Common myeloid progenitor, CD34-positive (primary cell): ENCODE data around the gene HLX.
A peak's percentile ranks its signal among the peaks of the same experiment; 100 is the strongest.

Experiments
- CTCF ChIA-PET: fragments of 350-600 bp; sonication (Branson Sonifier 250); formaldehyde crosslinking; loops from one replicate; lab custom pipeline; 2021; ENCODE audit warnings: antibody characterized with exemption; lab: Charles Lee
- POLR2A ChIA-PET: fragments of 350-600 bp; sonication (Branson Sonifier 250); formaldehyde crosslinking; loops from one replicate; lab custom pipeline; 2021; ENCODE audit warnings: antibody characterized with exemption; lab: Charles Lee
- DNase-seq, 3 donors: peaks; one replicate each; pipeline versions ENCODE4 v3.0.0 to v3.0.0-alpha.2; 2013
- H3K27ac ChIP-seq, 2 experiments: 1 replicate in 1 of 2; 2 replicates in 1 of 2; pipeline ENCODE4 v1.7.0; 2013; ENCODE audit warnings: inconsistent platforms in 2 of 2, low read length in 2 of 2, mild to moderate bottlenecking in 2 of 2, low read depth in 1 of 2, moderate library complexity in 1 of 2; ENCODE audit not compliant: severe bottlenecking in 2 of 2, insufficient read depth in 1 of 2, poor library complexity in 1 of 2
- H3K27me3 ChIP-seq, 5 experiments: replicated peaks in 2 of 5; 1 replicate in 3 of 5; 2 replicates in 2 of 5; pipeline versions ENCODE4 v1.6.1 to v1.7.0; 2013; ENCODE audit warnings: low read length in 4 of 5, mild to moderate bottlenecking in 2 of 5, moderate library complexity in 2 of 5, inconsistent platforms in 1 of 5; ENCODE audit not compliant: insufficient read depth in 5 of 5, control insufficient read depth in 4 of 5
- H3K36me3 ChIP-seq, 4 experiments: 1 replicate in 2 of 4; 2 replicates in 2 of 4; pipeline versions ENCODE4 v1.6.1 to v1.7.0; 2013; ENCODE audit warnings: low read length in 3 of 4, control low read depth in 1 of 4, mild to moderate bottlenecking in 1 of 4; ENCODE audit not compliant: control insufficient read depth in 4 of 4, insufficient read depth in 4 of 4
- H3K4me1 ChIP-seq, 4 experiments: 1 replicate in 3 of 4; 2 replicates in 1 of 4; pipeline versions ENCODE4 v1.6.1 to v1.7.1; 2013; ENCODE audit warnings: low read length in 3 of 4, mild to moderate bottlenecking in 3 of 4, control low read depth in 1 of 4, inconsistent platforms in 1 of 4, moderate library complexity in 1 of 4; ENCODE audit not compliant: control insufficient read depth in 4 of 4, insufficient read depth in 4 of 4; ENCODE audit errors: control extremely low read depth in 1 of 4
- H3K4me3 ChIP-seq, 7 experiments: 1 replicate in 4 of 7; 2 replicates in 3 of 7; pipeline versions ENCODE4 v1.5.1 to v1.7.0; 2013; ENCODE audit warnings: mild to moderate bottlenecking in 7 of 7, low read length in 6 of 7, moderate library complexity in 6 of 7, inconsistent platforms in 2 of 7, low read depth in 2 of 7, control low read depth in 1 of 7; ENCODE audit not compliant: insufficient read depth in 4 of 7, control insufficient read depth in 1 of 7; ENCODE audit errors: extremely low read depth in 1 of 7
- H3K9me3 ChIP-seq, 5 experiments: 1 replicate in 4 of 5; 2 replicates in 1 of 5; pipeline versions ENCODE4 v1.6.1 to v1.7.1; 2013; ENCODE audit warnings: low read length in 4 of 5, mild to moderate bottlenecking in 2 of 5, inconsistent platforms in 1 of 5, low read depth in 1 of 5, moderate library complexity in 1 of 5; ENCODE audit not compliant: control insufficient read depth in 4 of 5, insufficient read depth in 2 of 5; ENCODE audit errors: control extremely low read depth in 1 of 5
- WGBS: methylation state at CpG from one replicate; pipeline ENCODE4 v1.1.5; 2013; ENCODE audit not compliant: insufficient coverage; 5-methylcytosine and 5-hydroxymethylcytosine counted together

HLX gene

DNA sequence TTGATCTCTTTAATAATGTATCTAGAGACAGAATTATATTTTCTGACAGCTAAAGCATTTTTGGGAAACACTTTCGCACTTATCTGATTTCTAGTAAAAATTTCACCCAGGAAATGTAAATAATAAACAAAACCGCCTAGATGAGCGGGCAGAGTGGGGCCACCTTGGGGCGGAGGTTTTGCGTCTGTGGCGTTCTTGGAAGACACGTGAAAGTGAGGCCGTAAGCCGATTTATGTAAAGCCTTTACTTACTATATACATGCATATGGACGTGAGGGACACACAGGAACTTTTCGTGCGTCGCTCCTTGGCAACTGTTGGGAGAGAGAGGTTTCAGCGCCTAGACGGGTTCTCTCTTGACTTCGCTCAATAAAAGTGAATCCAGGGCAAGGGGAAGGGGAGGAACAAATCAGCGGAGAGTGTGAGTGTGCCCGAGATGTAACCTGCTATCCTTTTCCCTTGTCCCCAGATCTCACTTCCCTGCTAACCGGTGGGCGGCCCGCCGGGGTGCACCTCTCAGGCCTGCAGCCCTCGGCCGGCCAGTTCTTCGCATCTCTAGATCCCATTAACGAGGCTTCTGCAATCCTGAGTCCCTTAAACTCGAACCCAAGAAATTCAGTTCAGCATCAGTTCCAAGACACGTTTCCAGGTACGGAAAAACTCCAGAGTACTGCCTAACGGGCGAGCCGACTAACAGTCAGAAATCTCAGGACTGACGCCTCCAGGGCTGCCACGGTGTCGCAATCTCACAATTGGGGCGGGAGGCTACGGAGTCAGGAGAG lies 1.7 kb downstream of the HLX start:
- Histone ChIP-seq H3K4me3 (peak overlapping the region; percentile 40 to 93 (median 79)), H3K4me1 (peaks cover 21 to 64% (median 59%) of the 10 kb centered on the region in 4 experiments), H3K27ac (no peak overlapping the region), H3K27me3 (peaks cover 0 to 12% (median 3%) of the 10 kb centered on the region in 5 experiments), H3K36me3 (peaks cover 5 to 29% (median 22%) of the 10 kb centered on the region in 4 experiments), H3K9me3 (no peaks in the 10 kb centered on the region)
- CTCF ChIA-PET: interaction anchor here (2.0 kb wide), 1 partner anchor 10 kb away, joined by 5 read pairs; no protein-coding TSS in a partner anchor
- WGBS: 2% methylated on average over 26 of the region's 37 CpGs
- DNase-seq: peak; percentile 64 to 84 (median 81)
- POLR2A ChIA-PET: no interaction called here

- peak in 1 of 3 donors; percentile 37 for DNase-seq
- peaks cover 0 to 26% (median 13%) of the 10 kb centered on the region in 5 experiments for H3K27me3 ChIP-seq
- ChIA-PET CTCF (interaction anchor here (0.9 to 2.0 kb wide), 3 partner anchors 9 to 293 kb away, joined by 3 to 5 read pairs (median 5); no protein-coding TSS in a partner anchor), POLR2A (no interaction called here)
- 92% methylated on average over 33 of the region's 34 CpGs for WGBS
- peaks cover 5 to 29% (median 25%) of the 10 kb centered on the region in 4 experiments for H3K36me3 ChIP-seq
- H3K27ac ChIP-seq: no peak overlapping the region
- H3K9me3 ChIP-seq: no peaks in the 10 kb centered on the region
- peaks cover 16 to 53% (median 50%) of the 10 kb centered on the region in 4 experiments for H3K4me1 ChIP-seq
- H3K4me3 ChIP-seq: peak overlapping the region in 5 of 7 experiments; percentile 0 to 86 (median 79)
These were observed 3.0 kb downstream of the HLX start for GRCh38 chr1:220882061-220882891.

GRCh38 chr1:220884109-220884980 lies 5.1 kb downstream of the HLX start:
- Histone ChIP-seq H3K36me3 (peaks cover 5 to 29% (median 25%) of the 10 kb centered on the region in 4 experiments), H3K27ac (no peak overlapping the region), H3K4me1 (peaks cover 7 to 43% (median 41%) of the 10 kb centered on the region in 4 experiments), H3K9me3 (no peaks in the 10 kb centered on the region), H3K4me3 (no peak overlapping the region), H3K27me3 (peaks cover 2 to 46% (median 29%) of the 10 kb centered on the region in 5 experiments)
- CTCF ChIA-PET: interaction anchor here (1.7 kb wide), 1 partner anchor 10 kb away, joined by 7 read pairs; no protein-coding TSS in a partner anchor
- 97% methylated on average over 57 of the region's 59 CpGs for WGBS
- DNase-seq: no peak
- POLR2A ChIA-PET: interaction anchor here (0.6 kb wide), 1 partner anchor 554 kb away, joined by 5 read pairs; no protein-coding TSS in a partner anchor

DNA sequence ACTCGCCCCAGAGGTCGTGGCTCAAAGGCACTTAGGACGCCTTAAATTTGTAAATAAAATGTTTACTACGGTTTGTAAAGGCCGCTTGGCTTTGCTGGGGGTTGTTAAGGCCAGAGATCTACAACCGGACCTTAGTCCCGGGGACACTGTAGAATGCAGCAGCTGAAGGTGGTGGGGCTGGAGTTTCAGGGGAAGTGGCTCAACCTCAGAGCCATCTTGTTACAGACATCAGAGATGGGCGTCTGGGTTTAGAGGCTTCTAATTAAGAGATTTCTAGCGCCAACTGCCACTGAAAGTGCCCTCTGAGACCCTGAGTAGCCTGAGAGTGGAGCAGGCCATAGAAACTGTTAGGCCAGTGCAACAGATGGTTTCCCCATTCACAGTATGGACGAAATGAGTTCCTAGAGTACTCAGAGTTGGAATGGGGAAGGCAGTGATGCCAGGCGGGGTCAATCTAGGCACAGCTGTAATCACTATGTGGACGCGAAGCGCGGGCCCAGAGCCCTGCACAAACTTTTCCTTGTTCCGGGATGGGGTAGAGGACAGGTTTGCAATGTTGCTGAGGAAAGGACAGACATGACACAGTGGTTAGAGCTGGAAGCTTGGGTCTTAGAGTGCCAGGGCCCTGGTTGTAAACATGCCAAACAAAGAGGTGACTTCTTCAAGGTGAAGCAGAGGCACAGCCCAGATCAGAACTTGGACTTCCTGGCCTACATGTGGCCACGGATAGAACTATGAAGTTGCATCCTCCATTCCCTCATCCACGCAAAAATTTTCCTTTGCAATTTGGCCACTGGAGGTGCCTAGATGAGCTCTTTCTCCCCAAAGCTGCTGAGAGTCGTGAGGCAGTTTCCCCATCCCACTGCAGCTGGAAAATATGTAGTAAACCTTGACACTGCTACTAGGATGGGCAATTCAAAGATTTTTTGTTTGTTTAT lies 6.0 kb downstream of the HLX start:
- WGBS: 99% methylated on average over 19 of the region's 19 CpGs
- no peaks in the 10 kb centered on the region for H3K9me3 ChIP-seq
- CTCF ChIA-PET: interaction anchor here (0.9 to 1.7 kb wide), 5 partner anchors 9 to 321 kb away, joined by 3 to 7 read pairs (median 3); no protein-coding TSS in a partner anchor
- no peak overlapping the region for H3K27ac ChIP-seq
- POLR2A ChIA-PET: no interaction called here
- peaks cover 6 to 38% (median 37%) of the 10 kb centered on the region in 4 experiments for H3K4me1 ChIP-seq
- DNase-seq: no peak
- H3K27me3 ChIP-seq: peaks cover 2 to 55% (median 34%) of the 10 kb centered on the region in 5 experiments
- H3K36me3 ChIP-seq: peaks cover 5 to 29% (median 25%) of the 10 kb centered on the region in 4 experiments
- H3K4me3 ChIP-seq: no peak overlapping the region

DNA sequence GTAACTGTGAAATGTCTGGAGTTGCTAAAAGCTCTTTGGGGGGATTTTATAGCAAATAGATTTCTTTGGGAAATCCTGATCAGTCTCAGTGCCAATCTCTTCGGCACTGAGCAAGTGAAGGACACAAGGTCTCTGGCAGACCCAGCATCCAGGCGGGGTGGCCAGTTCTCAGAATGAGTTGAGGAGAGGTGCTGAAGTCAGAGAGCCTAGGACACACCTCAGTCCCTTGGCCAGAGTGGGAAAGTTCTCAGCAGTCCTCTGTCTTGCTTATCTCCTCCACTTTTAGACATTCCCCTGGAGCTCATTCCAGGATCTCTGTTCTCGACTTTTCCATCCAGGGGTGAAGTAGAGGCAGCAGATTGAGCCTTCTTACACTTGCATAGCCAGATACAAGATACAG lies 6.7 kb downstream of the HLX start:
- ChIA-PET POLR2A (no interaction called here), CTCF (interaction anchor here (0.9 to 1.7 kb wide), 6 partner anchors 9 to 320 kb away, joined by 3 to 7 read pairs (median 3); no protein-coding TSS in a partner anchor)
- Histone ChIP-seq H3K4me1 (peaks cover 0 to 34% (median 33%) of the 10 kb centered on the region in 4 experiments), H3K9me3 (no peaks in the 10 kb centered on the region), H3K4me3 (no peak overlapping the region), H3K36me3 (peaks cover 5 to 29% (median 25%) of the 10 kb centered on the region in 4 experiments), H3K27ac (no peak overlapping the region), H3K27me3 (peaks cover 2 to 62% (median 39%) of the 10 kb centered on the region in 5 experiments)
- WGBS: 100% methylated on average over 3 of the region's 3 CpGs
- DNase-seq: no peak
